ENCODE data around the gene DNAH11.

The DNAH11 gene

DNA sequence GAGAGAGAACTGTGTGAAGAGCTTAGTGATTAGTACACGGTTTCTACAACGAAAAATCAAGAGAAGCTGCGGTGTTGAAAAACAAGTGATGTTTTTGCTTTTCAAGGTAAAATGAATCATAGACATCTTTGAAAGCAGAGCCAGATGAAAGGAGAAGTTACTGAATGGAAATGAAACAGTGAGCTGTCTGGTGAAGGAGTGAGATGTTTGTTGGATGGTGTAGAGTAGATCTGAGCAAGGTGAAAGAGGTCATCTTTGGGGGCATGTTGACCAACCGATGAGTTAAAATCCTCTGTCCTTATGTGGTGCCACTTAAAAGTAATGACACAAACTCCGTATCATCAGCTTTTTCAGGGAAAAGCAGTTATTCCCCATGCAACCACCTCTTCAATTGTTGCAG, 225.4 kb downstream of the DNAH11 start:
- TF ChIP-seq, protein P1, sequence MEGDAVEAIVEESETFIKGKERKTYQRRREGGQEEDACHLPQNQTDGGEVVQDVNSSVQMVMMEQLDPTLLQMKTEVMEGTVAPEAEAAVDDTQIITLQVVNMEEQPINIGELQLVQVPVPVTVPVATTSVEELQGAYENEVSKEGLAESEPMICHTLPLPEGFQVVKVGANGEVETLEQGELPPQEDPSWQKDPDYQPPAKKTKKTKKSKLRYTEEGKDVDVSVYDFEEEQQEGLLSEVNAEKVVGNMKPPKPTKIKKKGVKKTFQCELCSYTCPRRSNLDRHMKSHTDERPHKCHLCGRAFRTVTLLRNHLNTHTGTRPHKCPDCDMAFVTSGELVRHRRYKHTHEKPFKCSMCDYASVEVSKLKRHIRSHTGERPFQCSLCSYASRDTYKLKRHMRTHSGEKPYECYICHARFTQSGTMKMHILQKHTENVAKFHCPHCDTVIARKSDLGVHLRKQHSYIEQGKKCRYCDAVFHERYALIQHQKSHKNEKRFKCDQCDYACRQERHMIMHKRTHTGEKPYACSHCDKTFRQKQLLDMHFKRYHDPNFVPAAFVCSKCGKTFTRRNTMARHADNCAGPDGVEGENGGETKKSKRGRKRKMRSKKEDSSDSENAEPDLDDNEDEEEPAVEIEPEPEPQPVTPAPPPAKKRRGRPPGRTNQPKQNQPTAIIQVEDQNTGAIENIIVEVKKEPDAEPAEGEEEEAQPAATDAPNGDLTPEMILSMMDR (IDR thresholded peaks at IDR 0.05; ENCODE audit: insufficient read depth, missing control alignments), result no peak
- FAIRE-seq (no peak), DNase-seq (ENCODE audit: insufficient read length, low spot score) (no peak)

DNA sequence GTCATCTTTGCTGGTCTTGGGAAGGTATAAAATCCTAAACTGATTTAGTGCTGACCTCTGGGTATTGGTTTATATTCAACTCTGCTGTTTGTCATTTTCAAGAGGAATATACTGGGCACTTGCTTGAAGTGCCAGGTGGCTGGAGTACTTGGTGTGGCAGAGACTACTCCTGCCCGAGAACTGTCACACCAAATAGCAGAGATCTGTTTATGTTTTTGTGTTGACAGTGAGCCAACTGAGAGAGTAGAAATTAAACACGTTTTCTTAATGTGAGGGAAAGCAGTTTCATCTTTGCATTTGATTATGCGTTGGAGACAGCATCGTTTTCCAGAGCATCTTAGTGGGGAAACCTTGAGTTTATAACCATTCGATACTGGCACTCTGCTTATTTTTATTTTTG, 228.4 kb downstream of the DNAH11 start:
- TF ChIP-seq, protein P1 (IDR thresholded peaks at IDR 0.05; ENCODE audit: insufficient read depth, missing control alignments), result no peak
- FAIRE-seq, result no peak
- DNase-seq (ENCODE audit: insufficient read length, low spot score), result no peak

DNA sequence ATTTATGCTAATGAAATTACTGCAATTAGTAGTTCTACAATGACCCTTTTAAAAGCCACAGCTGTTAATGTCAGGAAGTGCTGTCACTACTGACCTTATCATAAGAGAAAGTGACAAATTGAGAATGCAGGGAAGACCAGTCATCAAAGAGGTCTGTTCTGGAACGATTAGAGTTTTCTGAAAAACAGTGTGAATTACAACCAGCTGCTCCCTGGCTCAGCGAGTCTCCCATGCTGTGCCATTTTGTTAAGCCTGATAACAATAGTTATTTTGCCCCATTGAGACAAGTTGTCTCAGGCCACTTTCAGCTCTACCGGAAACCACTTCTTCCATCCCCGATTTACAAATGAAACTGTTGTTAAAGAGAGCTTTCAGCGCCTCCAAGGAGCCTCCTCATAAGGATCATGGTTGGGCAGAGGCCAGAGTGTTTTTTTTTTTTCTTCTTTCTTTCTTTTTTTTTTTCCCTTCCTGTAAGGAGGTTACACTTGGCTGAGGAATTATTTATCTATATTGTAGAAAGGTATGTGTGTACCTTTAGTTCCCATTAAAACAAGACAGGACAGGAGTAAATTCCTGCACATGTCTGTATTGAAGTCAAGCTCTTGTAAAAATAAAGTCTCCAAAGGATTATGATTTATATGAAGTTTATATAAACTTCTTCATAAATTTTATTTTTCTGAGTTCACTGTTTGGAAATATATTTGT, 229.2 kb downstream of the DNAH11 start:
- no peak for FAIRE-seq
- no peak for DNase-seq (ENCODE audit: insufficient read length, low spot score)
- TF ChIP-seq, protein P1 (IDR thresholded peaks at IDR 0.05; ENCODE audit: insufficient read depth, missing control alignments), result no peak

DNA sequence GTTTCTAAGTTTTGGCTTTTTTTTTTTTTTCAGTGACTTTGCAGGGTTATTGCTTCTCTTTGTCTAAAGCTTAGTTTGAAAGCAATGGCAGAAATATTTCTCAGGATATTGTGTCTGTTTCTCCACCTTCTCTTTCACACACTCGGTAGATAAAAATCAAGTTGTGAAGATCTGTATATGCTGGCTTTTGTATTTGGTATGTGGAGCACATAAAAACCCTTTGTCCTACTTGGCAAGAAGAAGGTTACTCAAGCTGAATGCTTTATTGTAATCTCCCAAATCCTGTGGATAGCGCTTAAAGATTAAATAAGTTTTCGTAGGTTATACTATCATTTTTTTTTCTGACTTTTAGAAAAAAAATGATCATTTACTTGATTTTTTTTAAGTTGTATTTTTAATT, 230.5 kb downstream of the DNAH11 start:
- TF ChIP-seq, protein P1 (IDR thresholded peaks at IDR 0.05; ENCODE audit: insufficient read depth, missing control alignments), result no peak
- FAIRE-seq, result no peak
- DNase-seq (ENCODE audit: insufficient read length, low spot score), result no peak

DNA sequence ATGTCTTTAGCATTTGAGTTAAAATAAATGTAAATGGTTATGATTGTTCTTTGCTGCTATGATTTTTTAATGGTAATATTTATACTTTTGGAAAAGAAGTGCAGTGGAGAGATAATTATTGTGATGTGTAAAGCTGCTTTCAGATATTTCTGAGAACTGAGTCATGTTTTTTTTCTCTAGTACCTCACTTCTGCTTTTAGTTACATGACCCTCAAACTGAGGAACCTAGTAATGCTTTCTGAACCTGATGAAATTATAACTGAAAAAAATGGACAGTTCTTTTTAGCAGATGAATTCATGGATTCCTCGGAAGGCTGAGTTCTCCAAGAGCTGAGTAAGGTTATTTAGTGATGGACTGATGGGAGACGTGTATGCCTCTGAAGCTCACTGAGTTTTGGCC, 235.1 kb downstream of the DNAH11 start:
- no peak for FAIRE-seq
- TF ChIP-seq, protein P1 (IDR thresholded peaks at IDR 0.05; ENCODE audit: insufficient read depth, missing control alignments), result no peak
- DNase-seq (ENCODE audit: insufficient read length, low spot score), result no peak

DNA sequence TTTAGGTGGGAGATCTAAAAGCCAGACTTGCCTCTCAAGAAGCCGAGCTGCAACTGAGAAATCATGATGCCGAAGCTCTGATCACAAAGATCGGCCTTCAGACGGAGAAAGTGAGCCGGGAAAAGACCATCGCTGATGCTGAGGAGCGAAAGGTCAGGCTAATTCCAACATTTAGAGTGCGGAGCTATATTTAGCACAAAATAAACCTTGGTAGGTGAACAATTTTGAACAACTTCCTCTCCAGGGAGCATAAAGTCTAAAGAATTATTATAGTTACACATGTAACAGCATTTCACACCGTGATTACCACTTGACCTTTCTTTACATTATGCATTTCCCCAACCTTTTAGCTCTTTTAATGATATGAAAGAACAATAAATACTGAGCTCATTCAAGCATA, 236.1 kb downstream of the DNAH11 start:
- DNase-seq (ENCODE audit: insufficient read length, low spot score) (no peak), FAIRE-seq (no peak)
- TF ChIP-seq, protein P1 (IDR thresholded peaks at IDR 0.05; ENCODE audit: insufficient read depth, missing control alignments), result no peak

DNA sequence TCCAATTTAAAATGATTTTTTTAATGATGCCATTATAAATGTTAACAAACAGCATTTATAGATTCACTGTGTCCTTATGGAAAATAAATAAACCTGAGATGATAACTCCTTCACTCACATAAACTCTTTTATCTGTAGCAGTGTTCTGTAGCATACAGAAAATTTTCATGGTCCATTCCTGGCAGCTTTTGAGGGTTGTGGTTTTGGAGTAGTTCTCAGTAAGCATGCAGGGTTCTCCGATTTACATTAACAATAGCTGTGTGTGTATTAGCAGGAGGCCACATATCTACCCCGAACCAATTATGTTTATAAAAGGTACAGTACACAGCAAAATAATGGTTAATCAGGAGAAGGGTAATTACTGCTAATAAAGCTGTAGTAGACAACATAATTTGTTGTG, 240.2 kb downstream of the DNAH11 start:
- FAIRE-seq, result no peak
- DNase-seq (ENCODE audit: insufficient read length, low spot score), result no peak

More for the DNA sequence above, 240.2 kb downstream of the DNAH11 start:
- TF ChIP-seq, protein P1 (IDR thresholded peaks at IDR 0.05; ENCODE audit: insufficient read depth, missing control alignments), result no peak

All from D721Med (cell line).